ENCODE data around the gene TP53I11. TPM values are rescaled to one million over a fixed set of nuclear protein-coding genes. Genes with fewer than 3 reads are reported as not detected.

TP53I11 gene
- polyA plus RNA-seq, 3 donors: 11.0 to 13.2 (median 11.3) TPM

GRCh38 chr11:44950031-44950624 is 555 bp downstream of the TP53I11 start:
- Mint-ChIP-seq H3K4me1 (peaks cover 52% of the 10 kb centered on the region), H3K27me3 (ENCODE audit: low read depth in 3 of 3) (peaks cover 5 to 15% (median 6%) of the 10 kb centered on the region in 3 donors), H3K36me3 (peaks cover 11 to 12% of the 10 kb centered on the region in 2 donors), H3K4me3 (peak overlapping the region; percentile 84 to 89), H3K9me3 (peaks cover 0 to 4% (median 0%) of the 10 kb centered on the region in 7 donors), H3K27ac (peak overlapping the region in 6 of 7 donors; percentile 26 to 72 (median 68))
- Histone ChIP-seq H3K36me3 (replicated peaks in 1 of 2; ENCODE audit: control insufficient read depth in 1 of 2, insufficient read depth in 2 of 2, low read length in 2 of 2) (peaks cover 0 to 7% of the 10 kb centered on the region in 2 donors), H3K4me3 (replicated peaks in 1 of 3; ENCODE audit: low read depth in 2 of 3, low read length in 3 of 3) (peak overlapping the region; percentile 75 to 92 (median 84)), H3K79me2 (ENCODE audit: insufficient read depth, low read length) (peaks cover 16% of the 10 kb centered on the region), H4K20me1 (ENCODE audit: insufficient read depth, low read length) (peaks cover 37% of the 10 kb centered on the region), H3K9me3 (replicated peaks in 1 of 2; ENCODE audit: control insufficient read depth in 1 of 2, insufficient read depth in 1 of 2, low read length in 2 of 2) (no peaks in the 10 kb centered on the region), H3K4me1 (ENCODE audit: control insufficient read depth in 1 of 2, insufficient read depth in 2 of 2, low read length in 2 of 2) (peaks cover 34 to 56% of the 10 kb centered on the region in 2 donors), H3K9ac (ENCODE audit: insufficient read depth, low read length, poor library complexity, severe bottlenecking) (peak overlapping the region; percentile 81), H3K4me2 (replicated peaks; ENCODE audit: extremely low read depth, low read length, poor library complexity, severe bottlenecking) (peak overlapping the region; percentile 98), H2AFZ (ENCODE audit: insufficient read depth, low read depth, low read length, poor library complexity, severe bottlenecking) (peak overlapping the region; percentile 91), H3K27ac (ENCODE audit: low read depth in 1 of 2, low read length in 2 of 2) (peak overlapping the region in 1 of 2 donors; percentile 79), H3K27me3 (ENCODE audit: control insufficient read depth in 2 of 2, insufficient read depth in 2 of 2, low read length in 2 of 2) (peaks cover 0 to 3% of the 10 kb centered on the region in 2 donors)
- under 1% methylated on average over 60 of the region's 63 CpGs for WGBS (ENCODE audit: insufficient coverage)
- TF ChIP-seq, protein P1, sequence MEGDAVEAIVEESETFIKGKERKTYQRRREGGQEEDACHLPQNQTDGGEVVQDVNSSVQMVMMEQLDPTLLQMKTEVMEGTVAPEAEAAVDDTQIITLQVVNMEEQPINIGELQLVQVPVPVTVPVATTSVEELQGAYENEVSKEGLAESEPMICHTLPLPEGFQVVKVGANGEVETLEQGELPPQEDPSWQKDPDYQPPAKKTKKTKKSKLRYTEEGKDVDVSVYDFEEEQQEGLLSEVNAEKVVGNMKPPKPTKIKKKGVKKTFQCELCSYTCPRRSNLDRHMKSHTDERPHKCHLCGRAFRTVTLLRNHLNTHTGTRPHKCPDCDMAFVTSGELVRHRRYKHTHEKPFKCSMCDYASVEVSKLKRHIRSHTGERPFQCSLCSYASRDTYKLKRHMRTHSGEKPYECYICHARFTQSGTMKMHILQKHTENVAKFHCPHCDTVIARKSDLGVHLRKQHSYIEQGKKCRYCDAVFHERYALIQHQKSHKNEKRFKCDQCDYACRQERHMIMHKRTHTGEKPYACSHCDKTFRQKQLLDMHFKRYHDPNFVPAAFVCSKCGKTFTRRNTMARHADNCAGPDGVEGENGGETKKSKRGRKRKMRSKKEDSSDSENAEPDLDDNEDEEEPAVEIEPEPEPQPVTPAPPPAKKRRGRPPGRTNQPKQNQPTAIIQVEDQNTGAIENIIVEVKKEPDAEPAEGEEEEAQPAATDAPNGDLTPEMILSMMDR (IDR thresholded peaks at IDR 0.05): no peak
- peak in 1 of 3 donors; percentile 20 for DNase-seq
- intact Hi-C loops (cut with micrococcal nuclease): loop anchor here (10.0 kb wide), 1 partner anchor 95 kb away; no protein-coding TSS in a partner anchor

DNA sequence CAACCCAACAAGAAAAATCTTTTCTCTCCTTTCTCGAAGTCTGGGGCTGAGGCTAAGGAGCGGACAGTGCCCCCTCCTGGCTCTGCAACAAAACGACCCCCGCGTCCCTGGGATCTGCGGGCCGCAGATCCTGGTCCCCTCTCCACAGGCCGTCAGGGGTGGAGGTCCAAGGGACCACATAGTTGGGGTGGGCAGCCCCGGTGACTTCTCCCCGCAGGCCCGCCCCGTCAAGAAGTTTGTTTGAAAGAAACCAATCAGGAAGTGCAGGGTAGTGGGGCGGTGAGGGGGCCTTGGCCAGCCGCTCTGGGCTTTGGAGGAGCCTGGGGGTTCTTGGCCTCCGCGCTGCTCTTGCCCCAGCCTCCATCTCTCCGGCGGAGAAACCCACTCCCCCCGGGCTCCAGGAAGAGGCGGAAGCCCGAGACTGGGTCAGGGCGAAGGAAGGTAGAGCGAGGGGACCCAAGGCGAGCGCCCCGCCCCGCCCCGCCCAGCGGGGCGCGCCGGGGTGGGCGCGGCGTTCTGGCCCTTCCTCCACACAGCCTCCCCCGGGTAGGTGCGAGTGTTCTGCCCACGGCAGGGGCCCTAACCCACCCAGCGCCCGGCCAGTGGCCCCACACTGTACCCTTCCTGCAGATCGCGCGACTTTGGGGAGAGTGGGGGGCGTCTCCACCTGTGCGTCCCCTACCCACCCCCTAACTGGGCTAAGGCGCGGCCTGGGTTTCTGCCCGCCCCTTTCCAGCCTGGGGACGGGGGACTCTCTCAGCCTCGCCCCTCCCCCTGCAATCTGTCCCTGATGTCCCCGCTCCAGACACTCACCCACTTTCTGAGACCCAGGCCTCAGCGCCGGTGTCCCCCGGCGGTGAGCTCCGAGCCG is 1.3 kb downstream of the TP53I11 start:
- peaks cover 27 to 49% of the 10 kb centered on the region in 2 donors for H3K4me1 ChIP-seq (ENCODE audit: control insufficient read depth in 1 of 2, insufficient read depth in 2 of 2, low read length in 2 of 2)
- DNase-seq: peak in 2 of 3 donors; percentile 22 to 27
- H3K27me3 Mint-ChIP-seq (ENCODE audit: low read depth in 3 of 3): peaks cover 6 to 18% (median 6%) of the 10 kb centered on the region in 3 donors
- H3K27ac Mint-ChIP-seq: peak overlapping the region in 2 of 7 donors; percentile 17 to 26
- 2% methylated on average over 31 of the region's 57 CpGs for WGBS (ENCODE audit: insufficient coverage)
- H3K36me3 ChIP-seq (replicated peaks in 1 of 2; ENCODE audit: control insufficient read depth in 1 of 2, insufficient read depth in 2 of 2, low read length in 2 of 2): peaks cover 0 to 7% of the 10 kb centered on the region in 2 donors
- peaks cover 12 to 16% of the 10 kb centered on the region in 2 donors for H3K36me3 Mint-ChIP-seq
- peak overlapping the region; percentile 75 to 92 (median 84) for H3K4me3 ChIP-seq (replicated peaks in 1 of 3; ENCODE audit: low read depth in 2 of 3, low read length in 3 of 3)
- no peaks in the 10 kb centered on the region for H3K9me3 ChIP-seq (replicated peaks in 1 of 2; ENCODE audit: control insufficient read depth in 1 of 2, insufficient read depth in 1 of 2, low read length in 2 of 2)
- H3K27me3 ChIP-seq (ENCODE audit: control insufficient read depth in 2 of 2, insufficient read depth in 2 of 2, low read length in 2 of 2): peaks cover 0 to 3% of the 10 kb centered on the region in 2 donors
- peaks cover 0 to 4% (median 0%) of the 10 kb centered on the region in 7 donors for H3K9me3 Mint-ChIP-seq
- peak overlapping the region in 1 of 2 donors; percentile 79 for H3K27ac ChIP-seq (ENCODE audit: low read depth in 1 of 2, low read length in 2 of 2)
- H3K9ac ChIP-seq (ENCODE audit: insufficient read depth, low read length, poor library complexity, severe bottlenecking): peak overlapping the region; percentile 81
- intact Hi-C loops (cut with micrococcal nuclease): loop anchor here (10.0 kb wide), 2 partner anchors 95 to 385 kb away; no protein-coding TSS in a partner anchor
- H3K4me3 Mint-ChIP-seq: peak overlapping the region; percentile 84 to 89
- peak overlapping the region; percentile 98 for H3K4me2 ChIP-seq (replicated peaks; ENCODE audit: extremely low read depth, low read length, poor library complexity, severe bottlenecking)
- TF ChIP-seq, protein P1 (IDR thresholded peaks at IDR 0.05): peak; percentile 63
- H2AFZ ChIP-seq (ENCODE audit: insufficient read depth, low read depth, low read length, poor library complexity, severe bottlenecking): peak overlapping the region; percentile 91
- peaks cover 43% of the 10 kb centered on the region for H4K20me1 ChIP-seq (ENCODE audit: insufficient read depth, low read length)
- peaks cover 49% of the 10 kb centered on the region for H3K4me1 Mint-ChIP-seq
- peaks cover 16% of the 10 kb centered on the region for H3K79me2 ChIP-seq (ENCODE audit: insufficient read depth, low read length)
